H9 (cell line): ENCODE data around the gene CASTOR1. TPM values are rescaled to one million over a fixed set of nuclear protein-coding genes. Genes with fewer than 3 reads are reported as not detected.

Experiments used
- DNase-seq: peaks from one replicate; pipeline ENCODE4 v3.0.0-alpha.2; 2017
- H2AFZ ChIP-seq: one replicate; pipeline ENCODE4 v1.6.1; 2013; ENCODE audit warnings: mild to moderate bottlenecking, low read length, control low read depth, moderate library complexity
- H2AK5ac ChIP-seq: 2 replicates; pipeline ENCODE4 v1.6.1; 2013; ENCODE audit warnings: low read length, control low read depth, mixed read lengths; ENCODE audit not compliant: insufficient read length
- H2BK120ac ChIP-seq: one replicate; pipeline ENCODE4 v1.6.1; 2013; ENCODE audit warnings: low read depth, mild to moderate bottlenecking, low read length, control low read depth, inconsistent platforms; ENCODE audit not compliant: poor library complexity, severe bottlenecking
- H2BK12ac ChIP-seq: 2 replicates; pipeline ENCODE4 v1.6.1; 2013; ENCODE audit warnings: low read length, control low read depth, mixed read lengths, low read depth; ENCODE audit not compliant: insufficient read length
- H2BK15ac ChIP-seq: 2 replicates; pipeline ENCODE4 v1.6.1; 2013; ENCODE audit warnings: low read depth, low read length, control low read depth
- H2BK20ac ChIP-seq: one replicate; pipeline ENCODE4 v1.6.1; 2013; ENCODE audit warnings: low read depth, mild to moderate bottlenecking, low read length, control low read depth, inconsistent platforms; ENCODE audit not compliant: poor library complexity, severe bottlenecking
- H2BK5ac ChIP-seq: 2 replicates; pipeline ENCODE4 v1.6.1; 2013; ENCODE audit warnings: low read length, control low read depth, mixed read lengths; ENCODE audit not compliant: insufficient read length
- H3K14ac ChIP-seq: 2 replicates; pipeline ENCODE4 v1.6.1; 2013; ENCODE audit warnings: low read length, control low read depth; ENCODE audit not compliant: insufficient read depth
- H3K18ac ChIP-seq: 2 replicates; pipeline ENCODE4 v1.6.1; 2013; ENCODE audit warnings: low read depth, mild to moderate bottlenecking, mixed read lengths, low read length, control low read depth; ENCODE audit not compliant: insufficient read length
- H3K23ac ChIP-seq: 2 replicates; pipeline ENCODE4 v1.6.1; 2013; ENCODE audit warnings: low read length, control low read depth, mixed read lengths, low read depth; ENCODE audit not compliant: insufficient read length
- H3K23me2 ChIP-seq: 2 replicates; pipeline ENCODE4 v1.6.1; 2013; ENCODE audit warnings: low read depth, mild to moderate bottlenecking, mixed read lengths, low read length, control low read depth; ENCODE audit not compliant: insufficient read length, poor library complexity, severe bottlenecking
- H3K27ac ChIP-seq: 2 replicates; pipeline ENCODE4 v1.5.1; 2013; ENCODE audit warnings: low read length, control low read depth, mixed read lengths, low read depth; ENCODE audit not compliant: insufficient read length
- H3K27me3 ChIP-seq: 2 replicates; pipeline ENCODE4 v1.6.1; 2013; ENCODE audit warnings: low read length, control low read depth, inconsistent platforms; ENCODE audit not compliant: insufficient read depth
- H3K4ac ChIP-seq: 2 replicates; pipeline ENCODE4 v1.6.1; 2013; ENCODE audit warnings: low read depth, mild to moderate bottlenecking, control low read depth, inconsistent platforms, low read length, moderate library complexity
- H3K4me1 ChIP-seq: 2 replicates; pipeline ENCODE4 v1.6.1; 2013; ENCODE audit warnings: low read length, control low read depth, inconsistent platforms; ENCODE audit not compliant: insufficient read depth
- H3K4me2 ChIP-seq: 2 replicates; pipeline ENCODE4 v1.6.1; 2013; ENCODE audit warnings: low read length, control low read depth, mixed read lengths; ENCODE audit not compliant: insufficient read length, insufficient read depth
- H3K56ac ChIP-seq: 2 replicates; pipeline ENCODE4 v1.6.1; 2013; ENCODE audit warnings: low read depth, mild to moderate bottlenecking, mixed read lengths, low read length, control low read depth; ENCODE audit not compliant: insufficient read length
- H3K79me1 ChIP-seq: 2 replicates; pipeline ENCODE4 v1.6.1; 2013; ENCODE audit warnings: low read depth, mild to moderate bottlenecking, moderate library complexity, low read length, control low read depth, inconsistent platforms; ENCODE audit not compliant: insufficient read depth, poor library complexity, severe bottlenecking
- H3K79me2 ChIP-seq: 2 replicates; pipeline ENCODE4 v1.6.1; 2013; ENCODE audit warnings: low read length, control low read depth, inconsistent platforms; ENCODE audit not compliant: insufficient read depth
- H3K9ac ChIP-seq: 2 replicates; pipeline ENCODE4 v1.6.1; 2013; ENCODE audit warnings: low read length, control low read depth, mixed read lengths; ENCODE audit not compliant: insufficient read length; ENCODE audit errors: extremely low read depth
- H3K9me3 ChIP-seq: one replicate; pipeline ENCODE4 v1.6.1; 2013; ENCODE audit warnings: low read depth, low read length, inconsistent platforms; ENCODE audit not compliant: control insufficient read depth
- H3T11ph ChIP-seq: one replicate; pipeline ENCODE4 v1.6.1; 2013; ENCODE audit warnings: mild to moderate bottlenecking, low read length, control low read depth, inconsistent platforms
- H4K20me1 ChIP-seq: one replicate; pipeline ENCODE4 v1.6.1; 2013; ENCODE audit not compliant: control insufficient read depth, insufficient read length, insufficient read depth
- H4K5ac ChIP-seq: 2 replicates; pipeline ENCODE4 v1.6.1; 2013; ENCODE audit warnings: low read depth, mild to moderate bottlenecking, mixed read lengths, low read length, control low read depth; ENCODE audit not compliant: insufficient read length
- H4K8ac ChIP-seq: replicated peaks from 2 replicates; pipeline ENCODE4 v1.6.1; 2013; ENCODE audit warnings: low read length, control low read depth, mixed read lengths, low read depth; ENCODE audit not compliant: insufficient read length
- H4K91ac ChIP-seq: 2 replicates; pipeline ENCODE4 v1.6.1; 2013; ENCODE audit warnings: low read depth, mild to moderate bottlenecking, moderate library complexity, mixed read lengths, low read length, control low read depth; ENCODE audit not compliant: insufficient read length
- H3K27ac Mint-ChIP-seq, 3 experiments: 2 replicates in 2 of 3; 3 replicates in 1 of 3; pipeline ENCODE4 v1.8.0; 2020 to 2021; ENCODE audit warnings: mixed read lengths in 3 of 3, mild to moderate bottlenecking in 1 of 3, moderate library complexity in 1 of 3
- H3K27me3 Mint-ChIP-seq: 2 replicates; pipeline ENCODE4 v1.8.0; 2021; ENCODE audit warnings: low read depth, mild to moderate bottlenecking, moderate library complexity, mixed read lengths
- H3K36me3 Mint-ChIP-seq, 3 experiments: 2 replicates in 2 of 3; 3 replicates in 1 of 3; pipeline ENCODE4 v1.8.0; 2020 to 2021; ENCODE audit warnings: low read depth in 3 of 3, mixed read lengths in 3 of 3; ENCODE audit not compliant: insufficient read depth in 1 of 3
- H3K4me1 Mint-ChIP-seq, 2 experiments: 2 replicates each; pipeline ENCODE4 v1.8.0; 2020; ENCODE audit warnings: mixed read lengths in 2 of 2
- H3K4me3 Mint-ChIP-seq, 2 experiments: 2 replicates in 1 of 2; 3 replicates in 1 of 2; pipeline ENCODE4 v1.8.0; 2020 to 2021; ENCODE audit warnings: mild to moderate bottlenecking in 2 of 2, mixed read lengths in 2 of 2, moderate library complexity in 1 of 2
- H3K9me3 Mint-ChIP-seq, 2 experiments: 2 replicates in 1 of 2; 3 replicates in 1 of 2; pipeline ENCODE4 v1.8.0; 2020; ENCODE audit warnings: mild to moderate bottlenecking in 2 of 2, mixed read lengths in 2 of 2, moderate library complexity in 1 of 2
- WGBS: extraction: QIAGEN DNeasy Blood & Tissue Kit; methylation state at CpG from one replicate; pipeline ENCODE4 v1.1.7; 2013; ENCODE audit warnings: missing lambda C conversion rate, low lambda C conversion rate, mixed read lengths; ENCODE audit not compliant: insufficient read length; ENCODE audit errors: extremely low coverage; 5-methylcytosine and 5-hydroxymethylcytosine counted together
- total RNA-seq: library from RNA; stranded (reverse); gene quantifications from 2 replicates; pipeline ENCODE4 v1.2.1, GENCODE V29; 2021
- TF ChIP-seq, protein P1 (sequence below): fragments of 200-600 bp; sonication (generic); conservative IDR thresholded peaks from 3 replicates; pipeline ENCODE4 v1.8.0; 2021; ENCODE audit warnings: antibody characterized with exemption, mild to moderate bottlenecking

CASTOR1 gene
- total RNA-seq, 1 experiment from 2014 or later, result 8.8 TPM

- Histone ChIP-seq H4K8ac (no peak overlapping the region), H3K14ac (no peak overlapping the region), H2BK120ac (no peak overlapping the region), H3K9ac (no peak overlapping the region), H2AK5ac (no peak overlapping the region), H4K20me1 (no peaks in the 10 kb centered on the region), H2BK5ac (no peak overlapping the region), H3K79me1 (no peaks in the 10 kb centered on the region), H3T11ph (no peak overlapping the region), H2BK15ac (no peak overlapping the region), H3K27me3 (no peaks in the 10 kb centered on the region), H3K9me3 (no peaks in the 10 kb centered on the region), H3K23me2 (no peaks in the 10 kb centered on the region), H3K23ac (no peak overlapping the region), H4K91ac (no peak overlapping the region), H3K18ac (no peak overlapping the region), H2AFZ (no peak overlapping the region), H3K4me2 (no peak overlapping the region), H4K5ac (no peak overlapping the region), H3K56ac (no peak overlapping the region), H2BK20ac (no peak overlapping the region), H2BK12ac (no peak overlapping the region), H3K27ac (no peak overlapping the region), H3K79me2 (no peaks in the 10 kb centered on the region), H3K4ac (no peak overlapping the region), H3K4me1 (peaks cover 3% of the 10 kb centered on the region; the same call in 1 of the 2 replicates)
- Mint-ChIP-seq H3K4me3 (no peak overlapping the region), H3K36me3 (no peaks in the 10 kb centered on the region), H3K27me3 (peaks cover 8% of the 10 kb centered on the region), H3K27ac (no peak overlapping the region), H3K9me3 (no peaks in the 10 kb centered on the region), H3K4me1 (peaks cover 25 to 35% of the 10 kb centered on the region in 2 experiments)
- no CpG with 5 or more reads among the region's 10 CpGs for WGBS
- no peak for DNase-seq
- TF ChIP-seq, protein P1, sequence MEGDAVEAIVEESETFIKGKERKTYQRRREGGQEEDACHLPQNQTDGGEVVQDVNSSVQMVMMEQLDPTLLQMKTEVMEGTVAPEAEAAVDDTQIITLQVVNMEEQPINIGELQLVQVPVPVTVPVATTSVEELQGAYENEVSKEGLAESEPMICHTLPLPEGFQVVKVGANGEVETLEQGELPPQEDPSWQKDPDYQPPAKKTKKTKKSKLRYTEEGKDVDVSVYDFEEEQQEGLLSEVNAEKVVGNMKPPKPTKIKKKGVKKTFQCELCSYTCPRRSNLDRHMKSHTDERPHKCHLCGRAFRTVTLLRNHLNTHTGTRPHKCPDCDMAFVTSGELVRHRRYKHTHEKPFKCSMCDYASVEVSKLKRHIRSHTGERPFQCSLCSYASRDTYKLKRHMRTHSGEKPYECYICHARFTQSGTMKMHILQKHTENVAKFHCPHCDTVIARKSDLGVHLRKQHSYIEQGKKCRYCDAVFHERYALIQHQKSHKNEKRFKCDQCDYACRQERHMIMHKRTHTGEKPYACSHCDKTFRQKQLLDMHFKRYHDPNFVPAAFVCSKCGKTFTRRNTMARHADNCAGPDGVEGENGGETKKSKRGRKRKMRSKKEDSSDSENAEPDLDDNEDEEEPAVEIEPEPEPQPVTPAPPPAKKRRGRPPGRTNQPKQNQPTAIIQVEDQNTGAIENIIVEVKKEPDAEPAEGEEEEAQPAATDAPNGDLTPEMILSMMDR, result no peak
Observed at GRCh38 chr22:30251711-30252110, 37.6 kb downstream of the CASTOR1 start.
